Stimulated activated CD4-positive, alpha-beta T cell treated with anti-CD3 and anti-CD28 coated beads, Interleukin-12 subunit alpha, Interleukin-12 subunit beta, amount 100 ng/mL, for 4 hours (primary cell): Measurements from ENCODE around the gene INTS1.
A peak's percentile ranks its signal among the peaks of the same experiment; 100 is the strongest.

Experiments used
- DNase-seq: peaks from one replicate; pipeline ENCODE4 v3.0.0-alpha.2; 2020

The INTS1 gene, protein sequence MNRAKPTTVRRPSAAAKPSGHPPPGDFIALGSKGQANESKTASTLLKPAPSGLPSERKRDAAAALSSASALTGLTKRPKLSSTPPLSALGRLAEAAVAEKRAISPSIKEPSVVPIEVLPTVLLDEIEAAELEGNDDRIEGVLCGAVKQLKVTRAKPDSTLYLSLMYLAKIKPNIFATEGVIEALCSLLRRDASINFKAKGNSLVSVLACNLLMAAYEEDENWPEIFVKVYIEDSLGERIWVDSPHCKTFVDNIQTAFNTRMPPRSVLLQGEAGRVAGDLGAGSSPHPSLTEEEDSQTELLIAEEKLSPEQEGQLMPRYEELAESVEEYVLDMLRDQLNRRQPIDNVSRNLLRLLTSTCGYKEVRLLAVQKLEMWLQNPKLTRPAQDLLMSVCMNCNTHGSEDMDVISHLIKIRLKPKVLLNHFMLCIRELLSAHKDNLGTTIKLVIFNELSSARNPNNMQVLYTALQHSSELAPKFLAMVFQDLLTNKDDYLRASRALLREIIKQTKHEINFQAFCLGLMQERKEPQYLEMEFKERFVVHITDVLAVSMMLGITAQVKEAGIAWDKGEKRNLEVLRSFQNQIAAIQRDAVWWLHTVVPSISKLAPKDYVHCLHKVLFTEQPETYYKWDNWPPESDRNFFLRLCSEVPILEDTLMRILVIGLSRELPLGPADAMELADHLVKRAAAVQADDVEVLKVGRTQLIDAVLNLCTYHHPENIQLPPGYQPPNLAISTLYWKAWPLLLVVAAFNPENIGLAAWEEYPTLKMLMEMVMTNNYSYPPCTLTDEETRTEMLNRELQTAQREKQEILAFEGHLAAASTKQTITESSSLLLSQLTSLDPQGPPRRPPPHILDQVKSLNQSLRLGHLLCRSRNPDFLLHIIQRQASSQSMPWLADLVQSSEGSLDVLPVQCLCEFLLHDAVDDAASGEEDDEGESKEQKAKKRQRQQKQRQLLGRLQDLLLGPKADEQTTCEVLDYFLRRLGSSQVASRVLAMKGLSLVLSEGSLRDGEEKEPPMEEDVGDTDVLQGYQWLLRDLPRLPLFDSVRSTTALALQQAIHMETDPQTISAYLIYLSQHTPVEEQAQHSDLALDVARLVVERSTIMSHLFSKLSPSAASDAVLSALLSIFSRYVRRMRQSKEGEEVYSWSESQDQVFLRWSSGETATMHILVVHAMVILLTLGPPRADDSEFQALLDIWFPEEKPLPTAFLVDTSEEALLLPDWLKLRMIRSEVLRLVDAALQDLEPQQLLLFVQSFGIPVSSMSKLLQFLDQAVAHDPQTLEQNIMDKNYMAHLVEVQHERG (N-terminal part only)

DNA sequence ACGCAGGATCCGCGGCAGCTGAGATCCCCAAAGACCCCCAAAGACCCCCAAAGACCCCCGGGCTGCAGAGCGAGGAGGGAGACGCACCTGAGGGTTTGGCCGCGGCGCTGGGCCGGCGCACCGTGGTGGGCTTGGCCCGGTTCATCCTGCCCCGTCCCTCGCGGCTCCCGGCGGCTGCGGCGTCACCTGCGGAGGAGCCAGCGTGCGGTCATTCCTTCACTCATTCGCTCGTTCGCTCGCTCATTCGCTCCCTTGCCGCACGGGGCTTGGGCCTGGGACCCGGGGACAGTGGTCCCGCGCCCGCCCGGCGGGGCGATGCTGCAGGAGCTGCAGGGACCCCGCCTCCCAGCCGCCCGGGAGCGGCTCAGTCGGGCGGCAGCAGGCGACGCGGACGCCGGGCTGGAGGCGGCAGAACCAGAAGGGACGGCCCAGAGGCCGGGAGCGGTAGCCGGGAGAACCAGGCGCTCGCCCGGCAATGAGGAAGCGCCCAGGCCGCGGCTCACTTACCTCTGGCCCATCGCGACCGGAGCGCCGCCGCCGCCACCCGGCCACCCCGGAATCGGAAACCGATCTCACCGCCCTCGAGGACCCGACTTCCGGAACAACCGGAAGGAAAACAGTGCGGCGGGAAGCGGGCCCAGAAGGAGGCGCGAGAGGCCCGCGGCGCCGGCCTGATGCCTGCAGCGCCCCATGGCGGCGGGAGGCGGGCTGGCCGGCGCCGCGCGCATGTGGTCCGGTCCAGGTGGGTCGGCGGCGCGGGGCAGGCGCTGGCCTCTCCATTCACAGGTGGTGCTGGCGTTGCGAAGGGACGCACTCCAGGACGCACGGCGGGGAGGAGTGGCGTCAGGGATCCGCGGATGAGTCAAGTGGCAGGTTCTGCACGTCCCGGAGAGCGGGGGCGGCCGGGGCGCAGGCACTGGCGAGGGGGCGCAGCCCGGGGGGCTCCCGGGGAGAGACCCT is at the start of gene INTS1:
Gene INTS1, minus strand, starts transcription at position 574 of the 960 bp plus-strand sequence. Its CDS starts 429 bp downstream, at position 145.
- peak; percentile 87 for DNase-seq

DNA sequence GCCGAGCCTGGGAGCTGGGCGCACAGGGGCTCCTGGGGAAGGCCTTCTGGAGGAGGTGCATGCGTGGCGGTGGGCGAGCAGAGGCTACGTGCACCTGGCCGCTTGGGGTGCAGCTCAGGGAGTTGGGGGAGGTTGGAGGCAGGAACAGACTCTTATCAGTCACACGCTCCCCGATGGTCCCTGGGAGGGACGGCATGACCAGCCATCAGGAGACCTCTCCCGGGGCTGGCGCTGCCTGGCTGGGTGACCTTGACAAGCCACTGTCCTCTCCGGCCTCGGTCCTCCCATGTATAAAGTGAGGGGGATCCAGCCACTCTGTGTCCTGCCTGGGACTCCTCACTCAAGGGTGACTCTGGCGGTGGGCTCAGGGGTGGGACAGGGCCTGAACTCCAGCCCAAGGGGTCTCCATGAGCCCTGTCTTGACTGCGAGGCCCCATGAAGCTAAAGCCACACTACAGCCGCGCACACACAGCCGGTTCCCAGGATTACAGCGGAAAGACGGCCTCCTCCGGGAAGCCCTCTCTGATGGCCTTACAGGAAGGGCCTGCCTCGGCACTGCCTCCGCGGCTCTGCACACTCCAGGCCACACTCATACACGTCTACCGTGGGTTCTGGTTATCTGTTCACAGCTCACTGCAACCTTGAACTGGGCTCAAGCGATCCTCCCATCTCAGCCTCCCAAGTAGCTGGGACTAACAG is 49.5 kb upstream of the INTS1 start:
- no peak for DNase-seq

DNA sequence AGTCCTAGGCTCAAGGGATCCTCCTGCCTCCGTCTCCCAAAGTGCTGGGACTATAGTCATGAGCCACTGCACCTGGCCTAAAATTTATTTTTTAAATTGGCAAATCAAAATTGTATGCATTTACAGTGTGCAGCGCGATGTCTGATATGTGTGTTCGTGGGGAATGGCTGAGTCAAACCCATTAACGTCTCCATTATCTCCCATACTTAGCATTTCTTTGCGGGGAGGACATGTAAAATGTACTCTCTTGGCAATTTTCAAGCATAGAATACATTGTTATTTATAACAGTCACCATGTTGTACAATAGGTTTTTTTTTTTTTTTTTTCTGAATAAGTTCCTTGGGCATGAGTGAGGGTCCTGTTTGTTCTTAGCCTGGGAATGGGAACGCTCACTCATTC is 48.0 kb upstream of the INTS1 start:
- no peak for DNase-seq

DNA sequence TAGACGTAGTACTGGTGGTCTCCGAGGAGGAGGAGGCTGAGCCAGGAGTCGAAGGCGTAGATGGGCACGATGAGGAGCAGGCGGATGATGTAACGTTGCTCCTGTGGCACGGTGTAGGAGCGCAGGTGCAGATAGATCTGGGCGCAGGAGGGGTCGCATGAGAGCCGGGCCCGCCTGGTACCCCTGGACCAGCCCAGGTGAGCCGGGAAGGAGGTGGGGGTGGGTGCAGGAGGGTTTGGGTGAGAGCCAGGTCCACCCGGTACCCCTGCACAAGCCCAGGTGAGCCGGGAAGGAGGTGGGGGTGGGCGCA is 46.6 kb upstream of the INTS1 start:
- no peak for DNase-seq

DNA sequence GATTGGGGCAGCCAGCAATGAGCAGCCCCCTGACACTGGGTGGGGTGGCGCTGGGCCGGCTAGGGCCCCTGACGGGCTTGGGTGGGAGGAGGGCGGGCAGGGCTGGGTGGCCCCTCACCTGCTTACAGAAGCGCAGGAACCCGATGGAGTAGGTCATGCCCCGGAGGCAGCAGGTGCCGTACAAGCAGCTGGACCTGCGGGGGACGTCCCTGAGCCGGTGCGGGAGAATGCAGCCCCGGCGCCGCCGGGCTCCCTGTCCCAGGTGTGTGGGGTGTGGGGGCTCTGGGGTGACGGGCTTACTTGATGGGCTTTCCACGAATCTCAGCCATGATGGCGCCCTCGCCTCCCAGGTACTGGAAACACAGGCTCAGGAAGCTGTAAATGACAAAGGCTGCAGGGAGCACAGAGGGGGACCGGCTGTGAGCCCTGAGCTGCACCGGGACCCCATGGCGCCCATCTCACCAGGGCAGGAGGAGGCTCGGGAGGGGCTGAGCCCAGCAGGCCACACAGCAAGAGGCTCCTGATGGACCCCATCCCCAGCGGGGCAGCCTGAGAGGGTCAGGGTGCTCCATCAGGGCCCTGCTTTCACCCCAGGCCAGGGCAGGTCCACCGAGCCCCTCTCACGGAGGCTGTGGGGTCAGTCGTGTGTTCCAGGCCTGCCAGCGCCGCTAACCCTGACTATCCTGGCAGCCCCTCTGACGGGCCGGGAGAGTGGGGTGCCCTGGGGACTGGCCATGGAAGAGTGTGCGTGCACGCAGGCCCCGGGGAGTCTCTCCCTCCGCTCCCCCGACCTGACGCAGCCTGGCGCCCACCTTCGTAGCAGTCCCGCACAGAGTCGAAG is 46.0 kb upstream of the INTS1 start:
- no peak for DNase-seq

DNA sequence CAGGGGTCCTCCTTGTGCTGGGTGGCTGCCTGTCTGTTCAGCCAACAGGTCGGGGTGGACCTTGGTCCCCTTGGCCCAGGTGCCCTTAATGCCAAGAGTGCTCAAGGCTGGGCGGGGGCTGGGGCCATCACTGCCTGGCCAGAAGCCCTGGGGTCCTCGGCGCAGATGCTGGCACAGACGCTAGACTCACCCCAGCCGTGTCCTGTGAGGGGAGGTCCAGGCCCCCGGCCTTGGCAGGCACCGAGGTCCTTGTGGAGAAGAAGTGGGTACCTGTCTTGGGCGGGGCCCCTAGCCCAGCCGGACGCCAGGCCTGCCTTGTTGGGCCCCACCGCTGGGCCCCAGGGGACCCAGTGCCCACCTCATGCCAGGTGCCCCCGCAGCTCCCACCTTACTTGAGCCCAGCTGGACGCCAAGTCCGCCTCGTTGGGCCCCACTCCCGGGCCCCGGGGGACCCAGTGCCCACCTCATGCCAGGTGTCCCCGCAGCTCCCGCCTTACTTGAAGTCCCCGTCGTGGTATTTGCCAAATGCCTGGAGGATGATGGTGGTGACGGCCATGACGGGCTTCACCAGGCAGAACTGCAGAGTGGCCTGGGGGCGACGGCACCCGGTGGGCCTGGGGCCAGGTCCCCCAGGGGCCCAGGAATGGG is 45.3 kb upstream of the INTS1 start:
- no peak for DNase-seq

DNA sequence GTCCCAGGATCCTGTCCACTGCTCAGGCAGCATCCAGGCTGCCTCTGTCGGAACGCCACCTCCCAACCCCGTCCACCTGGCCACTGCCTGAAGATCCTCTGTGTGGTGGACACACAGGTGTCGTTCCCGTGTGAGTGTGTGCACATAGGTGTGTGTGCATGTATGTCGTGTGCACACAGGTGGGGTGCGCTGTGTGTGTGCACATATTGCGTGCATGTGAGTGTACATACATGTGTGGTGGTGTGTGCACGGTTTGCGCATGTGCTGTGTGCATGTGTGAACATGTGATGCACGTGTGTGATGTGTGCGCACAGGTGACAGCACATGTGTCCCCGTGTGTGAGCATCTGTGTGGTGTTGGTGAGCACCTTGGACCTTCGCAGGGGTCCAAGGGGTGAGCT is 44.8 kb upstream of the INTS1 start:
- DNase-seq = no peak

DNA sequence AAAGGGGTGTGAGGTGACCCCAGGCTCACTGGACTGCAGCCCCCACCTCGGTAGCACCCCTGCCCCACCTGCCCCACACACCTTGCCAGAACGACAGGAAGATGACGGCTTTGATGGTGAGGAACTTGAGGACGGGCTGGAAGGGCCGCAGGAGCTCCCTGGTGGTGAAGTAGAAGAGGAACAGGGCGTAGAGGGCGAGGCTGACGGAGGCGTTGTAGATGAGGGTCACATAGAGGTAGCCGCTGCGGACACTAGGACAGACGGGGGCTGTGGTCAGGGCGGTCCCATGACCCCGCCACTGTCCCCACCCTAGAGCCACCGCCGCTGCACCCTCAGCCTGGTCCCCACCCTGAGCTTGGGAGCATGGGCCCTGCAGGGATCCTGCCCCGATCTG is 44.2 kb upstream of the INTS1 start:
- DNase-seq = no peak

DNA sequence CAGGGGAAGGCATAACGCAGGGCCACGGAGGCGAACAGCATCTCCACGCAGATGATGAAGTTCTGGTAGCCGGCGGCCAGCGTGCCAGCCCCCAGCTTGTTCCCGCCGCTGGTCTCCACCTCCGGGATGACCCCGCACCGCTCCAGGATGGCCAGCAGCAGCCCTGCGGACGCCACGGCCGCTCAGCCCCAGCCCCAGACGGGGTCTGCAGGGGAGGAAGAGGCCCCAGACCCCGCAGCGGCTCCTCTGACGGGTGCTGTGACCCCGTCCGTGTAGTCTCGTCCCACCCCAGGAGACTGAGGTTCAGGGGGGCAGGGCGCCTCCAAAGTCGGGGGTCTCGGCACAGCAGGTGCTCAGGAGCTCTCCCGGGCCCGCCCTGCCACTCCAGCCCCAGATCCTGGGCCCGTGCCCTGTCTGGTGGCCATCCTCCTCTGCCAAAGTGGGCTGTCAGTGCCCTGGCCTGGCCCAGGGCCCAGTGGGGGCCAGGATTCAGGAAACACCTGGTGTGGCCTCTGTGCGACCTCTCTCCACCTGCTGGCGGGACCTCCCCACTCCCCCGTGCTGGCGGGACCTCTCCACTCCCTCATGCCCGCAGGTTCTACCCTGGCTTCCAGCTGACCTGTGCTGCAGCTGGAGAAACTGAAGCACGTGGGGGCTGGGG is 43.7 kb upstream of the INTS1 start:
- DNase-seq = no peak

DNA sequence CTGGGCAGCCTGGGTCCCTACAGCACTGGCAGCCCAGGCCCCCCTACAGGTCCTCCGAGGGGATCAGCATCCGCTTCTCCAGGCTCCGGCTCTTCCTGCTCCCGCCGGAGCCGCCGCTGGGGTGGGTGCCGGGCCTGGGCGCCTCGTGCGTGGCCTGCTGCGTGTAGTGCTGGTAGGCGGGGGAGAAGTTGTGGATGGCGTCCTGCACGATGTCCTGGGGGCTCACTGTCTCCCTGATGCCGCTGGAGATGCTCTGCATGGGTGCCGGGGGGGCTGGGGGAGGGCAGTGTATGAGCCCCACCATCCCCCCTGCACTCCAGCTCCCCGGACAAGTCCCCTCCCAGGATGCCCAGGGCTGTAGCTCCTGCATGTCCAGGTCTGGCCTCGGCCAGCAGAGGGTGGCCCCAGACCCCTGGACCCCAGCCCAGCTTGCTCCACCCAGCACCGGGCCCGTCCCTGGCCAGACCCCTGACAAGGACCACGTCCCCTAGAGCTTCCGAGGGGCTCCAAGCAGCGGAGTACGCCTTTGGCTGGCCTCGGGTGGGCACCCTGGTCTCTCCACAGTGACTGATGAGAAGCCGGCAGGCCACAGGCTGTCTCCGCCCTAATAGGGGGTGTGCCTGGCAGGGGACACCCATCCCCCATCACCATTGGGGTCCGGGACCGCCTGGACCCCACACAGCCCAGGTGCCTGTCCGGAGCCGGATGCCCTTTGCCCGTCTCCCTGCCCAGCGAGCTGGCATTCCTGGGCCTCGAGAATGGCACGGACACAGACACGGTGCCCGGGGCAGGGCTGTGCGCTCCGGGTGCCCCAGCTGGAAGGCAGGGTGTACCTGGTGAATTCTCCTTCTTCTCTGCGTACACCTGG is 43.0 kb upstream of the INTS1 start:
- DNase-seq = no peak

DNA sequence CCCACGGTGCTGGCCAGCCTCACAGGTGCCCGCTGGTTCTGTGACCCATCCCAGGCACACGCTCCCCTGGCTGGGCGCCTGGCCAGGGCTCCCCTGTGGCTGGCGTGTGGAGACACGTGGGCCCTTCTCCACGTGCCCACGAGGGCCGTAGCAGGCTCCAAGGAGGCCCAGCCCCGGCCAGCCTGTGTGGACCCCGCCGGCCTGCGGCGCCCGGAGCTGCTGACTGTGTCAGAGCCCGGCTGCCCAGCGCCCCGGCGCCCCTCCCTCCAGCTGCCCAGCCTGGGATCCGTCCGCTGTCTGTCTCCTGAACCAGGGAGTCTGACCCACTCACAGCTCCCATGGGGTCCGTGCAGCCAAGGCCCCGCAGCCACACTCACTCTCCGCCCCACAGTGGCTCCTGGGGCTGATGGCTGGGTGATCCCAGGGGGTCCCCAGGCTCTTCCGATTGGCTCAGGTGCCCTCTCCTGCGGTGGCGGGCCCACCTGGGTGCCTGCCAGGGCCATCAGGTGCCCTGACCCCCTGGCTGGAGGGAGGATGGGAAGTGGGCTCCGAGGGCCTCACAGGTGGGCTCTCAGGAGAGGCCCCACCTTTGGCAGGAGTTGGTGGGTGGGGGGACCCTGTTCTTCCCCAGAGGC is 42.2 kb upstream of the INTS1 start:
- no peak for DNase-seq

DNA sequence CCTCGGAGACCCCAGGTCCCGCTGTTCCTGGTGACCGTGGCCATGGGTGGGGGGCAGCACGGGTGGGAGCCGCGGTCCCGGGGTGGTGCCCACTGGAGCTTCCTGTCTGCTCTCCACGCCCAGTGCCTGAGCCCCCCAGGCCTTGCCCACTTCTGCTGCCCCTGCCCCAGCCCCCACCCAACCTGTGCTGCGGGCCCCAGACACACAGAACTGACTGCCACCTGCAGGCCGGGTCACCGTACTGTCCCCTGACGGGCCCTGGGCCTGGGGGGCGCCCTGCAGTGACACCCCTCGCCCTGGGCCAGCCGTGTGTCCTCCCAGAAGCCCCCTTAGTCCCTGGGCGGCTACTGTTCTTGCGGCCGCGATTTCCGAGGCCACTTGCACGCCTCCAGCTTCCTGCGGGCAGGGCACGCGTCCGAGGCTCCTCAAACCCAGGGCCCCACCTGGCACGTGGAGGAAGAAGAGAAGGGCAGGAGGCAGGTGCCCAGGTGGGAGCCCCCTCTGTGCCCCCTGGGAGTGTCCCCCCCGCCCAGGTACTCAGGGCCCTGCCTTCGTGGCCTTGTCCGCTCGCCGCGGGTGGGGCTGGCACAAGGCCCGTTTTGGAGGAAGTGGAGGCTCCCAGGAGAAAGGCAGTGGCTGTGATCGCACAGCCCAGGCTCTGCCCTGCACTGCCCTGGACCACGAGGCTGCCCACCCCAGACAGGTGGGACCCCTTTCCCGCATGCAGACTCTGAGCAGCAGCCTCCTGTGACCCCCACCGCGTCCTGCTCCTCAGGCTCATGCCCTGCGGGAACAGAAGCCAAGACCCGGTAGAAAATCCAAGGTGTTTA is 41.4 kb upstream of the INTS1 start:
- DNase-seq = no peak

DNA sequence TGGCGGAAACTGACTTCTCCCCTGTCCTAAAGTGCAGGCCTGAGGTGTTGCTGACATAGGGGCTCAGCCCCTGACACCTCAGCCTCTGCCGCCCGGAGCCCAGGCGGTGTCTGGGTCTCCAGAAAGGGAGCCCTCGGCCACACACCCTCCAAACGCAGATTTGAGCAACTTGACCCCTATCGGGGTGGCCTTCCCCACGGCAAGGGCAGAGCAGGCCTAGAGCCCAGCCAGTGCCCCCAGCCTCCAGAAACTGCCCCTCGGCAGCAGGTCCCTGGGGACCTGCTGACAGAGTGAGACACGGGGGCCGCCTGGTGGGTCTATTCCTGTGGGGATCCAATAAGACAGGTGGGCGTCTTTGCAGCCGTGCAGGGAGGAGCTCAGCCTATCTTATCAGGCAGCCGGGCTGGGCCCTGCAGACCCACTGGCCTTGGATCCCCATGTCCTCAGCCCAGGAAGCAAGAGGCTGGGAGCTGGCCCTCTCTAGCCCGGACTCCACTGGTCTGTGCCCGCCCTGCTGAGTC is 40.8 kb upstream of the INTS1 start:
- no peak for DNase-seq

DNA sequence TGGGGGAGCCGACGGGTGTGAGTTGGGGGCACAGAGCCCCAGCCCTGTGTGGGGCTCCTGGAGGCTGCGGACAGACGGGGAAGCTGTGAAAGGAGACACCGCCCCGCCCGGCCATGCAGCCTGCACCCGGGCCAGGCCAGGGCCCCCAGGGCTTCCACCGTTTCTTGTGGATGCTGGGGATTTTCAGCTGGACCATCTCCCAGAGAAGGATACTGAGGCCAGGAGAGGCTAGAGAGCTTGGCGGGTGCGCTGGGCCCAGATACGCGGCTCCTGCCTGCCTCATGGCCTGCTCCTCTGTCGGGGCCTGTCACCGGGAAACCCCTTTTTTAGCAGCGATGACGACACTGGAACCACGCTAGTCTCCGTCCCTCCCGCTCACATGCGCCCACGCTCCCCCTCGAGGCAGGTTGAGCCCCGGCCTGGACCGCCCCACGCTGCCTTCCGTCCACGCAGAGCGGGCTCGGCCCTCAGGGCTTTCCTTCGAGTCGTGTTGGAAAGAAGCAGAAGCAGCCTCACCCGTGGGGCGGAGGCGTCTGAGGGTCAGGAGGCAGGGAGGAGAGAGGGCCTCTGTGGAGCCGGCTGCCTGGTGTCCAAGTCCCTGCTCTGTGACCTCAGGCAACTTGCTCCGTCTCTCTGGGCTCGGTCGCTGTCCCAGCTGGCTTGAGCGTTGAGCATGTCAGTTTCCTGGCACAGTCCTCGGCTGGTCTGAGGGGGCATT is 40.1 kb upstream of the INTS1 start:
- no peak for DNase-seq

DNA sequence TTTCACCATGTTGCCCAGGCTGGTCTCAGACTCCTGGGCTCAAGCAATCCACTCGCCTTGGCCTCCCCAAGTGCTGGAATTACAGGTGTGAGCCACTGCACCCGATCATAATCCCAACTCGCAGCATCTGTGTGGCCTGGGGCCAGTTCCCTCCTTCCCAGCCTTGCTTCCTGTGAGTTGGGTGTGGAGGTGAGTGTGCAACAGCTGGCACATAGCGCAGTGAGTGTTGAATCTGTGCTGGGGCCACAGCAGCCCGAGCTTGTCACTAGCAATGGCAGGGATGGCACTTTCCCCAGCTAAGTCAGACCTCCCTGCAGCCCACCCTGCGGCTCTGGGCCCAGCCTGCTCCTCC is 39.6 kb upstream of the INTS1 start:
- DNase-seq = no peak
